ENCODE measurements around the gene SLC41A2.

DNA sequence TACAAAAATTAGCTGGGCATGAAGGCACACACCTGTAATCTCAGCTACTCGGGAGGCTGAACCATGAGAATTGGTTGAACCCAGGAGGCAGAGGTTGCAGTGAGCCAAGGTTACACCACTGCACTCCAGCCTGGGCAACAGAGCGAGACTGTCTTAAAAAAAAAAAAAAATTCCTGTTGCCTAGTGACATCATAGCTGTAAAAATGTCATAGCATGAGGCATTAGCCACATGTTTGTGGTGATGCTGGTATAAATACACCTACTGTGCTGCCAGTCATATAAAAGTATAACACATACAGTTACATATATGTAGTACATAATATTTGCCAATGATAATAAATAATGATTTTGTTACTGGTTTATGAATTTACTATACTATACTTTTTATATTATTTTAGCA lies 22.2 kb downstream of the SLC41A2 start:
- TF ChIP-seq, protein P1, sequence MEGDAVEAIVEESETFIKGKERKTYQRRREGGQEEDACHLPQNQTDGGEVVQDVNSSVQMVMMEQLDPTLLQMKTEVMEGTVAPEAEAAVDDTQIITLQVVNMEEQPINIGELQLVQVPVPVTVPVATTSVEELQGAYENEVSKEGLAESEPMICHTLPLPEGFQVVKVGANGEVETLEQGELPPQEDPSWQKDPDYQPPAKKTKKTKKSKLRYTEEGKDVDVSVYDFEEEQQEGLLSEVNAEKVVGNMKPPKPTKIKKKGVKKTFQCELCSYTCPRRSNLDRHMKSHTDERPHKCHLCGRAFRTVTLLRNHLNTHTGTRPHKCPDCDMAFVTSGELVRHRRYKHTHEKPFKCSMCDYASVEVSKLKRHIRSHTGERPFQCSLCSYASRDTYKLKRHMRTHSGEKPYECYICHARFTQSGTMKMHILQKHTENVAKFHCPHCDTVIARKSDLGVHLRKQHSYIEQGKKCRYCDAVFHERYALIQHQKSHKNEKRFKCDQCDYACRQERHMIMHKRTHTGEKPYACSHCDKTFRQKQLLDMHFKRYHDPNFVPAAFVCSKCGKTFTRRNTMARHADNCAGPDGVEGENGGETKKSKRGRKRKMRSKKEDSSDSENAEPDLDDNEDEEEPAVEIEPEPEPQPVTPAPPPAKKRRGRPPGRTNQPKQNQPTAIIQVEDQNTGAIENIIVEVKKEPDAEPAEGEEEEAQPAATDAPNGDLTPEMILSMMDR (IDR thresholded peaks at IDR 0.05; ENCODE audit: low read depth, low read length) = no peak
- no peak for TF ChIP-seq EZH2phosphoT487 (IDR thresholded peaks at IDR 0.05; ENCODE audit: low read depth)

All from OCI-LY3 (cell line).